WTC11 (cell line): ENCODE data around the gene GIT1. TPM values are rescaled to one million over a fixed set of nuclear protein-coding genes. Genes with fewer than 3 reads are reported as not detected.

Experiments used
- ATAC-seq: fragments of 200-7000 bp; cut with Tn5 transposase; 2 replicates; pipeline ENCODE4 v1.10.0; 2021; ENCODE audit warnings: mild to moderate bottlenecking, moderate library complexity
- CTCF ChIA-PET: fragments of 300-600 bp; sonication (Branson Sonifier 250); formaldehyde crosslinking; loops from one replicate; lab custom pipeline; 2021; ENCODE audit warnings: antibody characterized with exemption; lab: Charles Lee
- POLR2A ChIA-PET: fragments of 350-600 bp; sonication (Branson Sonifier 250); formaldehyde crosslinking; loops from one replicate; lab custom pipeline; 2021; ENCODE audit warnings: antibody characterized with exemption; lab: Charles Lee
- DNase-seq: peaks from one replicate; pipeline ENCODE4 v3.0.0; 2021; ENCODE audit warnings: low spot score
- H3K27ac Mint-ChIP-seq: 2 replicates; pipeline ENCODE4 v1.8.0; 2021; ENCODE audit warnings: mixed read lengths
- H3K27me3 Mint-ChIP-seq: 2 replicates; pipeline ENCODE4 v1.8.0; 2021; ENCODE audit warnings: low read depth, mild to moderate bottlenecking, moderate library complexity, mixed read lengths
- H3K36me3 Mint-ChIP-seq: 2 replicates; pipeline ENCODE4 v1.8.0; 2021; ENCODE audit warnings: mixed read lengths
- H3K4me1 Mint-ChIP-seq: 2 replicates; pipeline ENCODE4 v1.8.0; 2022; ENCODE audit warnings: mixed read lengths
- H3K4me3 Mint-ChIP-seq: 2 replicates; pipeline ENCODE4 v1.8.0; 2021; ENCODE audit warnings: mild to moderate bottlenecking, moderate library complexity, mixed read lengths
- H3K9me3 Mint-ChIP-seq: 2 replicates; pipeline ENCODE4 v1.8.0; 2021; ENCODE audit warnings: mixed read lengths
- AR ChIP-seq: fragments of 250-450 bp; sonication (Bioruptor Pico); IDR thresholded peaks from 2 replicates; pipeline ENCODE4 v1.9.0; 2021; ENCODE audit warnings: mild to moderate bottlenecking
- ELF4 ChIP-seq: sonication (generic); formaldehyde crosslinking; IDR thresholded peaks from 2 replicates; pipeline ENCODE4 v1.8.1; 2022; ENCODE audit warnings: low read depth, mild to moderate bottlenecking, moderate library complexity, missing genetic modification reagents
- FOXK1 ChIP-seq: sonication (generic); formaldehyde crosslinking; IDR thresholded peaks from 2 replicates; pipeline ENCODE4 v1.8.0; 2022; ENCODE audit warnings: mild to moderate bottlenecking, moderate library complexity, missing genetic modification reagents
- GABPB1 ChIP-seq: sonication (generic); formaldehyde crosslinking; IDR thresholded peaks from 2 replicates; pipeline ENCODE4 v1.8.1; 2023; ENCODE audit warnings: mild to moderate bottlenecking, missing genetic modification reagents
- GTF2I ChIP-seq: fragments of 250-450 bp; sonication (Bioruptor Pico); conservative IDR thresholded peaks from 2 replicates; pipeline ENCODE4 v1.4.0; 2021; ENCODE audit warnings: mild to moderate bottlenecking
- HMGA2 ChIP-seq: fragments of 250-450 bp; sonication (Bioruptor Pico); IDR thresholded peaks from 2 replicates; pipeline ENCODE4 v1.4.0; 2021; ENCODE audit warnings: mild to moderate bottlenecking, moderate library complexity
- JUN ChIP-seq: sonication (generic); formaldehyde crosslinking; IDR thresholded peaks from 2 replicates; pipeline ENCODE4 v1.8.0; 2023; ENCODE audit warnings: mild to moderate bottlenecking, missing genetic modification reagents
- MAX ChIP-seq: sonication (generic); formaldehyde crosslinking; IDR thresholded peaks from 2 replicates; pipeline ENCODE4 v1.8.0; 2022; ENCODE audit warnings: mild to moderate bottlenecking, missing genetic modification reagents
- NFYB ChIP-seq: sonication (generic); formaldehyde crosslinking; conservative IDR thresholded peaks from 2 replicates; pipeline ENCODE4 v1.8.0; 2022; ENCODE audit warnings: low read depth, missing genetic modification reagents
- NR1H2 ChIP-seq: sonication (generic); formaldehyde crosslinking; IDR thresholded peaks from 2 replicates; pipeline ENCODE4 v1.9.0; 2021; ENCODE audit warnings: mild to moderate bottlenecking, moderate library complexity, missing genetic modification reagents
- USF1 ChIP-seq: sonication (generic); formaldehyde crosslinking; IDR thresholded peaks from 2 replicates; pipeline ENCODE4 v1.8.0; 2022; ENCODE audit warnings: mild to moderate bottlenecking, missing genetic modification reagents
- ZBTB43 ChIP-seq: sonication (generic); formaldehyde crosslinking; IDR thresholded peaks from 2 replicates; pipeline ENCODE4 v1.8.1; 2023; ENCODE audit warnings: mild to moderate bottlenecking, missing genetic modification reagents
- ZNF219 ChIP-seq: sonication (generic); formaldehyde crosslinking; IDR thresholded peaks from 2 replicates; pipeline ENCODE4 v1.8.0; 2023; ENCODE audit warnings: missing genetic modification reagents, mild to moderate bottlenecking, borderline replicate concordance
- ZNF232 ChIP-seq: sonication (generic); formaldehyde crosslinking; IDR thresholded peaks from 2 replicates; pipeline ENCODE4 v1.8.0; 2022; ENCODE audit warnings: mild to moderate bottlenecking, missing genetic modification reagents
- ZNF532 ChIP-seq: fragments of 250-450 bp; sonication (Bioruptor Pico); IDR thresholded peaks from 2 replicates; pipeline ENCODE4 v1.9.0; 2021; ENCODE audit warnings: mild to moderate bottlenecking, borderline replicate concordance
- total RNA-seq: library from RNA; stranded (reverse); gene quantifications from 3 replicates; pipeline ENCODE4 v1.2.3, GENCODE V29; 2021

GIT1 gene
- total RNA-seq, 1 experiment from 2014 or later: 66.9 TPM

- no peaks in the 10 kb centered on the region for H3K36me3 Mint-ChIP-seq
- ChIA-PET POLR2A (no interaction called here), CTCF (interaction anchor here (3.3 to 3.8 kb wide), 2 partner anchors 11 to 12 kb away, joined by 31 to 44 read pairs; no protein-coding TSS in a partner anchor)
- peaks cover 21% of the 10 kb centered on the region for H3K27me3 Mint-ChIP-seq
- H3K4me1 Mint-ChIP-seq: peaks cover 19% of the 10 kb centered on the region
- no peak for DNase-seq
- no peaks in the 10 kb centered on the region for H3K9me3 Mint-ChIP-seq
- TF ChIP-seq GTF2I: no peak
- no peak for TF ChIP-seq FOXK1 (CRISPR knock-in tag)
- no peak for TF ChIP-seq USF1 (CRISPR knock-in tag)
- no peak for TF ChIP-seq ZNF219
- no peak for TF ChIP-seq GABPB1 (CRISPR knock-in tag)
- no peak for TF ChIP-seq HMGA2 (CRISPR knock-in tag)
- no peak for TF ChIP-seq ZBTB43
- TF ChIP-seq ELF4: no peak
- TF ChIP-seq NR1H2 (CRISPR knock-in tag): no peak
- TF ChIP-seq AR (CRISPR knock-in tag): no peak
- no peak overlapping the region for H3K27ac Mint-ChIP-seq
- no peak overlapping the region for H3K4me3 Mint-ChIP-seq
- no peak for ATAC-seq
Observed at GRCh38 chr17:29627951-29628350, 38.5 kb upstream of the GIT1 start.

- no peak overlapping the region for H3K4me3 Mint-ChIP-seq
- ChIA-PET CTCF (interaction anchor here (0.7 to 3.8 kb wide), 16 partner anchors 9 to 305 kb away, joined by 3 to 44 read pairs (median 4); partner anchors contain the start of gene ANKRD13B), POLR2A (interaction anchor here (0.6 kb wide), 1 partner anchor 156 kb away, joined by 11 read pairs; no protein-coding TSS in a partner anchor)
- H3K27me3 Mint-ChIP-seq: peaks cover 46% of the 10 kb centered on the region
- ATAC-seq (peak; percentile 70), DNase-seq (no peak)
- H3K36me3 Mint-ChIP-seq: no peaks in the 10 kb centered on the region
- H3K9me3 Mint-ChIP-seq: no peaks in the 10 kb centered on the region
- H3K4me1 Mint-ChIP-seq: peaks cover 37% of the 10 kb centered on the region
- TF ChIP-seq MAX (CRISPR knock-in tag) (0 out of 2 replicates have a peak, but pooled peaks have one; percentile 35), ZNF532 (CRISPR knock-in tag) (no peak), JUN (CRISPR knock-in tag) (no peak), ZNF232 (CRISPR knock-in tag) (no peak), NFYB (CRISPR knock-in tag) (peak; percentile 51; the same call in 1 of the 2 replicates)
- H3K27ac Mint-ChIP-seq: no peak overlapping the region
Observed at GRCh38 chr17:29625037-29625750, 35.7 kb upstream of the GIT1 start.
